NCI-H524 treated with DMSO at 0.1 percent for 48 hours (cell line): ENCODE results near the gene CBFA2T3.

ENCODE experiments used
- DNase-seq: peaks from one replicate; lab custom pipeline; 2025; lab: John Stamatoyannopoulos, UW

Gene CBFA2T3

GRCh38 chr16:88961011-88961410 lies 16.0 kb downstream of the CBFA2T3 start:
- no peak for DNase-seq

- no peak for DNase-seq
These were observed 16.5 kb downstream of the CBFA2T3 start for GRCh38 chr16:88960516-88960915.

- DNase-seq = no peak
These were observed 18.0 kb downstream of the CBFA2T3 start for GRCh38 chr16:88959022-88959421.

GRCh38 chr16:88957887-88958577 lies 19.0 kb downstream of the CBFA2T3 start:
- DNase-seq = no peak

- no peak for DNase-seq
These were observed 19.6 kb downstream of the CBFA2T3 start for GRCh38 chr16:88957433-88957767.

- peak; percentile 57 for DNase-seq
These were observed 20.2 kb downstream of the CBFA2T3 start for GRCh38 chr16:88956546-88957432.

GRCh38 chr16:88955906-88956305 lies 21.1 kb downstream of the CBFA2T3 start:
- DNase-seq = no peak

GRCh38 chr16:88953003-88953690 lies 23.9 kb downstream of the CBFA2T3 start:
- no peak for DNase-seq

- no peak for DNase-seq
These were observed 25.0 kb downstream of the CBFA2T3 start for GRCh38 chr16:88951989-88952388.

- no peak for DNase-seq
These were observed 25.5 kb downstream of the CBFA2T3 start for GRCh38 chr16:88951501-88951900.

- no peak for DNase-seq
These were observed 28.1 kb downstream of the CBFA2T3 start for GRCh38 chr16:88948781-88949490.

- DNase-seq = no peak
These were observed 31.5 kb downstream of the CBFA2T3 start for GRCh38 chr16:88945473-88945872.

- DNase-seq = no peak
These were observed 33.3 kb downstream of the CBFA2T3 start for GRCh38 chr16:88943741-88944140.

GRCh38 chr16:88943131-88943664 lies 33.8 kb downstream of the CBFA2T3 start:
- no peak for DNase-seq

GRCh38 chr16:88941913-88942909 lies 34.8 kb downstream of the CBFA2T3 start:
- no peak for DNase-seq

GRCh38 chr16:88940862-88941817 lies 35.9 kb downstream of the CBFA2T3 start:
- no peak for DNase-seq

- peak; percentile 66 for DNase-seq
These were observed 36.8 kb downstream of the CBFA2T3 start for GRCh38 chr16:88939972-88940861.

GRCh38 chr16:88939245-88939971 lies 37.6 kb downstream of the CBFA2T3 start:
- DNase-seq = no peak
